ENCODE data around the gene TMEM184B.

DNA sequence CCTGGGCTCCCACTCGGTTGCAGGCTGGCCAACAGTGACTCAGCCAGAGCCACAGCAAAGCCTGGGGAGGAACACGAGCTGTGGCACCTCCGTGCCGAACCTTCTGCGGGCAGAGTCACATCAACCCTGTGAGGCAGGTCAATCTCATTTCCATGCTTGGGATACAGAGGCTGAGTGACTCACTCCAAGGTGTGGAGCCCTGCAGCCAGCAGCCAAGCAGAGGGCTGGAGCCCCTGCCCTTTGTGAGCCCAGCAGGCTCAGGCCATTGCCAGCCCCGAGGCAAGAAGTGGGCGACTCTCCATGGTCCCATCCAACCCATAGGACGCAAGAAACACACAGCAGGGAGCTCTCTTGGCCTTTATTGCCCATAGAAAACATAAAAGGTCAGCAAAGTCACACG lies 23.1 kb upstream of the TMEM184B start:
- TF ChIP-seq POLR2A (IDR thresholded peaks at IDR 0.05) (no peak), EP300 (IDR thresholded peaks at IDR 0.05) (no peak), POLR2AphosphoS5 (IDR thresholded peaks at IDR 0.05) (no peak)
- TF ChIP-seq, protein P1, sequence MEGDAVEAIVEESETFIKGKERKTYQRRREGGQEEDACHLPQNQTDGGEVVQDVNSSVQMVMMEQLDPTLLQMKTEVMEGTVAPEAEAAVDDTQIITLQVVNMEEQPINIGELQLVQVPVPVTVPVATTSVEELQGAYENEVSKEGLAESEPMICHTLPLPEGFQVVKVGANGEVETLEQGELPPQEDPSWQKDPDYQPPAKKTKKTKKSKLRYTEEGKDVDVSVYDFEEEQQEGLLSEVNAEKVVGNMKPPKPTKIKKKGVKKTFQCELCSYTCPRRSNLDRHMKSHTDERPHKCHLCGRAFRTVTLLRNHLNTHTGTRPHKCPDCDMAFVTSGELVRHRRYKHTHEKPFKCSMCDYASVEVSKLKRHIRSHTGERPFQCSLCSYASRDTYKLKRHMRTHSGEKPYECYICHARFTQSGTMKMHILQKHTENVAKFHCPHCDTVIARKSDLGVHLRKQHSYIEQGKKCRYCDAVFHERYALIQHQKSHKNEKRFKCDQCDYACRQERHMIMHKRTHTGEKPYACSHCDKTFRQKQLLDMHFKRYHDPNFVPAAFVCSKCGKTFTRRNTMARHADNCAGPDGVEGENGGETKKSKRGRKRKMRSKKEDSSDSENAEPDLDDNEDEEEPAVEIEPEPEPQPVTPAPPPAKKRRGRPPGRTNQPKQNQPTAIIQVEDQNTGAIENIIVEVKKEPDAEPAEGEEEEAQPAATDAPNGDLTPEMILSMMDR (IDR thresholded peaks at IDR 0.05) = no peak

Measured in gastroesophageal sphincter (tissue), 3 donors.